ENCODE results near the gene GATA5. TPM values are rescaled to one million over a fixed set of nuclear protein-coding genes. Genes with fewer than 3 reads are reported as not detected.

GATA5 gene
- polyA plus RNA-seq, 1 of the 3 experiments (the other 2 are of a cell fraction) = not detected

GRCh38 chr20:62458275-62459251, 17.2 kb downstream of the GATA5 start:
- H3K27me3 ChIP-seq (ENCODE audit: insufficient read depth) = no peaks in the 10 kb centered on the region
- no peaks in the 10 kb centered on the region; a peak in 1 of 4 replicates for H3K4me1 ChIP-seq (ENCODE audit: control insufficient read depth in 1 of 2, insufficient read depth in 2 of 2, low read depth in 1 of 2, low read length in 1 of 2)
- ChIA-PET POLR2A (no interaction called here), CTCF (no interaction called here)
- WGBS (ENCODE audit: low lambda C conversion rate) = 65% methylated on average over 15 of the region's 41 CpGs
- no peaks in the 10 kb centered on the region for H3K9me3 ChIP-seq
- no peak overlapping the region for H2AFZ ChIP-seq (ENCODE audit: low read depth)
- no peaks in the 10 kb centered on the region for H3K79me2 ChIP-seq (ENCODE audit: insufficient read depth)
- H3K27ac ChIP-seq (ENCODE audit: low read depth in 2 of 2, low read length in 1 of 2) = no peak overlapping the region
- no peak overlapping the region for H3K9ac ChIP-seq
- no peaks in the 10 kb centered on the region for H3K36me3 ChIP-seq (replicated peaks in 1 of 2; ENCODE audit: control insufficient read depth in 1 of 2, insufficient read depth in 2 of 2, low read length in 1 of 2)
- no peaks in the 10 kb centered on the region for H4K20me1 ChIP-seq (ENCODE audit: insufficient read depth)
- no peaks in the 10 kb centered on the region for H3F3A ChIP-seq (replicated peaks; ENCODE audit: insufficient read depth)
- H3K9me2 ChIP-seq = no peaks in the 10 kb centered on the region
- H3K4me3 ChIP-seq (ENCODE audit: low read depth in 2 of 2, low read length in 1 of 2) = no peak overlapping the region
- no peak for TF ChIP-seq TAF1 (IDR thresholded peaks at IDR 0.05; ENCODE audit: borderline replicate concordance, low read depth, low read length)
- no peak overlapping the region for H3K4me2 ChIP-seq
- no peak for DNase-seq

- H3K27ac ChIP-seq (ENCODE audit: low read depth in 2 of 2, low read length in 1 of 2) = no peak overlapping the region
- H3K27me3 ChIP-seq (ENCODE audit: insufficient read depth) = no peaks in the 10 kb centered on the region
- H3K9ac ChIP-seq = no peak overlapping the region
- no peaks in the 10 kb centered on the region for H3K79me2 ChIP-seq (ENCODE audit: insufficient read depth)
- DNase-seq = no peak
- H3K4me1 ChIP-seq (ENCODE audit: control insufficient read depth in 1 of 2, insufficient read depth in 2 of 2, low read depth in 1 of 2, low read length in 1 of 2) = no peaks in the 10 kb centered on the region; a peak in 1 of 4 replicates
- H3K4me2 ChIP-seq = no peak overlapping the region
- TF ChIP-seq ELF1 (IDR thresholded peaks at IDR 0.05) (no peak), NRF1 (IDR thresholded peaks at IDR 0.05; ENCODE audit: low read depth, low read length) (no peak), REST (IDR thresholded peaks at IDR 0.05; ENCODE audit: low read depth, low read length) (no peak)
- WGBS (ENCODE audit: low lambda C conversion rate) = 41% methylated on average over 11 of the region's 20 CpGs
- H3K9me3 ChIP-seq = no peaks in the 10 kb centered on the region
- no peaks in the 10 kb centered on the region for H3F3A ChIP-seq (replicated peaks; ENCODE audit: insufficient read depth)
- no peak overlapping the region for H3K4me3 ChIP-seq (ENCODE audit: low read depth in 2 of 2, low read length in 1 of 2)
- CTCF ChIA-PET = no interaction called here
- POLR2A ChIA-PET = no interaction called here
- H3K36me3 ChIP-seq (replicated peaks in 1 of 2; ENCODE audit: control insufficient read depth in 1 of 2, insufficient read depth in 2 of 2, low read length in 1 of 2) = no peaks in the 10 kb centered on the region
- no peaks in the 10 kb centered on the region for H4K20me1 ChIP-seq (ENCODE audit: insufficient read depth)
- no peak overlapping the region for H2AFZ ChIP-seq (ENCODE audit: low read depth)
- no peaks in the 10 kb centered on the region for H3K9me2 ChIP-seq
Measured at GRCh38 chr20:62457831-62458230, 18.0 kb downstream of the GATA5 start.

GRCh38 chr20:62457098-62457497, 18.7 kb downstream of the GATA5 start:
- Histone ChIP-seq H3K27ac (ENCODE audit: low read depth in 2 of 2, low read length in 1 of 2) (no peak overlapping the region), H3K9me2 (no peaks in the 10 kb centered on the region), H3K4me3 (ENCODE audit: low read depth in 2 of 2, low read length in 1 of 2) (no peak overlapping the region), H3K79me2 (ENCODE audit: insufficient read depth) (no peaks in the 10 kb centered on the region), H3K9me3 (no peaks in the 10 kb centered on the region), H3K27me3 (ENCODE audit: insufficient read depth) (no peaks in the 10 kb centered on the region), H3F3A (replicated peaks; ENCODE audit: insufficient read depth) (no peaks in the 10 kb centered on the region), H3K4me2 (no peak overlapping the region), H3K36me3 (replicated peaks in 1 of 2; ENCODE audit: control insufficient read depth in 1 of 2, insufficient read depth in 2 of 2, low read length in 1 of 2) (no peaks in the 10 kb centered on the region), H3K4me1 (ENCODE audit: control insufficient read depth in 1 of 2, insufficient read depth in 2 of 2, low read depth in 1 of 2, low read length in 1 of 2) (no peaks in the 10 kb centered on the region; a peak in 1 of 4 replicates), H3K9ac (no peak overlapping the region), H2AFZ (ENCODE audit: low read depth) (no peak overlapping the region), H4K20me1 (ENCODE audit: insufficient read depth) (no peaks in the 10 kb centered on the region)
- ChIA-PET POLR2A (no interaction called here), CTCF (no interaction called here)
- no peak for DNase-seq
- TF ChIP-seq CHD2 (IDR thresholded peaks at IDR 0.05; ENCODE audit: low read length, partially characterized antibody) (no peak), TEAD4 (IDR thresholded peaks at IDR 0.05; ENCODE audit: borderline replicate concordance, insufficient read depth) (no peak), SMC3 (IDR thresholded peaks at IDR 0.05; ENCODE audit: low read depth, low read length) (no peak), TAF1 (IDR thresholded peaks at IDR 0.05; ENCODE audit: borderline replicate concordance, low read depth, low read length) (no peak), ZBTB33 (IDR thresholded peaks at IDR 0.05; ENCODE audit: borderline replicate concordance, low read depth) (no peak), RXRA (IDR thresholded peaks at IDR 0.05; ENCODE audit: borderline replicate concordance, low read depth) (no peak), RAD21 (IDR thresholded peaks at IDR 0.05; ENCODE audit: low read length) (no peak), RFX5 (IDR thresholded peaks at IDR 0.05; ENCODE audit: low read length) (no peak), RCOR1 (IDR thresholded peaks at IDR 0.05; ENCODE audit: low read length) (no peak)
- TF ChIP-seq, protein P1, sequence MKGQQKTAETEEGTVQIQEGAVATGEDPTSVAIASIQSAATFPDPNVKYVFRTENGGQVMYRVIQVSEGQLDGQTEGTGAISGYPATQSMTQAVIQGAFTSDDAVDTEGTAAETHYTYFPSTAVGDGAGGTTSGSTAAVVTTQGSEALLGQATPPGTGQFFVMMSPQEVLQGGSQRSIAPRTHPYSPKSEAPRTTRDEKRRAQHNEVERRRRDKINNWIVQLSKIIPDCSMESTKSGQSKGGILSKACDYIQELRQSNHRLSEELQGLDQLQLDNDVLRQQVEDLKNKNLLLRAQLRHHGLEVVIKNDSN (IDR thresholded peaks at IDR 0.05; ENCODE audit: borderline replicate concordance, low read depth) = no peak
- WGBS (ENCODE audit: low lambda C conversion rate) = 40% methylated on average over 5 of the region's 17 CpGs
